OCI-LY7 (cell line): ENCODE measurements around the gene TPBGL. TPM values are rescaled to one million over a fixed set of nuclear protein-coding genes. Genes with fewer than 3 reads are reported as not detected.

Experiments
- BruUV-seq: library from RNA; stranded (reverse); fragments of 400-500 nt; replicated peaks from 2 replicates; lab custom pipeline; 2021; lab: Mats Ljungman, UMichigan
- CTCF ChIA-PET: fragments of 300-600 bp; sonication (Branson Sonifier 250); formaldehyde crosslinking; loops from one replicate; lab custom pipeline; 2022; ENCODE audit warnings: antibody characterized with exemption; ENCODE audit not compliant: unreplicated experiment; lab: Charles Lee
- POLR2A ChIA-PET: fragments of 300-600 bp; sonication (Branson Sonifier 250); formaldehyde crosslinking; loops from one replicate; lab custom pipeline; 2022; ENCODE audit warnings: antibody characterized with exemption; lab: Charles Lee
- DNase-seq: peaks from one replicate; pipeline ENCODE4 v3.0.0-alpha.2; 2015; ENCODE audit warnings: low spot score
- H2AFZ ChIP-seq: fragments of 200-600 bp; sonication (generic), shearing (Covaris generic); 2 replicates; pipeline ENCODE4 v1.6.1; 2014; ENCODE audit warnings: mild to moderate bottlenecking, antibody characterized with exemption, low read length, moderate library complexity
- H3K27ac ChIP-seq: fragments of 200-600 bp; sonication (generic); 2 replicates; pipeline ENCODE4 v1.5.1; 2014; ENCODE audit warnings: mixed run types, low read depth, mild to moderate bottlenecking, moderate library complexity, low read length, inconsistent platforms; ENCODE audit not compliant: poor library complexity, severe bottlenecking
- H3K36me3 ChIP-seq: fragments of 200-600 bp; sonication (generic); 2 replicates; pipeline ENCODE4 v1.6.1; 2014; ENCODE audit warnings: mild to moderate bottlenecking, antibody characterized with exemption, low read length, moderate library complexity, mixed read lengths; ENCODE audit not compliant: insufficient read depth
- H3K4me1 ChIP-seq: fragments of 200-600 bp; sonication (generic); 2 replicates; pipeline ENCODE4 v1.5.1; 2014; ENCODE audit warnings: mild to moderate bottlenecking, low read length; ENCODE audit not compliant: insufficient read depth, poor library complexity, severe bottlenecking
- H3K4me2 ChIP-seq: fragments of 200-600 bp; sonication (generic); 2 replicates; pipeline ENCODE4 v1.6.1; 2014; ENCODE audit warnings: mild to moderate bottlenecking, low read length
- H3K4me3 ChIP-seq: fragments of 200-600 bp; sonication (generic); 2 replicates; pipeline ENCODE4 v1.5.1; 2014; ENCODE audit warnings: mild to moderate bottlenecking, low read depth, low read length; ENCODE audit not compliant: poor library complexity, severe bottlenecking
- H3K79me2 ChIP-seq: fragments of 200-600 bp; sonication (generic); 2 replicates; pipeline ENCODE4 v1.6.1; 2016; ENCODE audit warnings: low read depth, mild to moderate bottlenecking, low read length, moderate library complexity, mixed read lengths; ENCODE audit not compliant: insufficient read depth
- H3K9me2 ChIP-seq: fragments of 200-600 bp; sonication (generic); 2 replicates; pipeline ENCODE4 v1.6.1; 2016; ENCODE audit warnings: mild to moderate bottlenecking, low read length, mixed read lengths; ENCODE audit not compliant: insufficient read depth
- H3K9me3 ChIP-seq: fragments of 200-600 bp; sonication (generic); 2 replicates; pipeline ENCODE4 v1.6.1; 2014; ENCODE audit warnings: mild to moderate bottlenecking, mixed run types, low read length, mixed read lengths
- H4K20me1 ChIP-seq: fragments of 200-600 bp; sonication (generic); 2 replicates; pipeline ENCODE4 v1.6.1; 2014; ENCODE audit warnings: mild to moderate bottlenecking, antibody characterized with exemption, low read length, moderate library complexity, mixed read lengths; ENCODE audit not compliant: insufficient read depth
- CTCF ChIP-seq: fragments of 200-600 bp; sonication (generic); conservative IDR thresholded peaks from 2 replicates; pipeline ENCODE4 v1.5.1; 2014; ENCODE audit warnings: mild to moderate bottlenecking, antibody characterized with exemption, low read length, moderate library complexity, mixed read lengths
- EZH2phosphoT487 ChIP-seq: fragments of 200-600 bp; sonication (generic); IDR thresholded peaks from 2 replicates; pipeline ENCODE4 v1.6.1; 2018; ENCODE audit warnings: low read depth, borderline replicate concordance, mild to moderate bottlenecking, mixed run types, antibody characterized with exemption, low read length, moderate library complexity, mixed read lengths
- intact Hi-C: fragments of 100-400 bp; cut with micrococcal nuclease; formaldehyde crosslinking; loops from one replicate; pipeline ENCODE4 v1.10.0; 2022; ENCODE audit not compliant: unreplicated experiment
- total RNA-seq, 2 experiments: library from RNA; depleted of rRNA in 1 of 2; stranded (reverse); fragments of >200 nt in 1 of 2; shearing (Covaris generic) in 1 of 2; gene quantifications; 2 replicates each; pipeline ENCODE4 v1.2.3, GENCODE V29; 2014 to 2022

Gene TPBGL
- total RNA-seq, 2 experiments from 2014 or later = not detected

GRCh38 chr11:75280227-75280701, 39.7 kb downstream of the TPBGL start:
- H3K4me2 ChIP-seq = no peak overlapping the region
- H2AFZ ChIP-seq = no peak overlapping the region
- H3K9me2 ChIP-seq = no peaks in the 10 kb centered on the region
- ChIA-PET POLR2A (interaction anchor here (1.0 kb wide), 1 partner anchor 100 kb away, joined by 3 read pairs; no protein-coding TSS in a partner anchor), CTCF (interaction anchor here (1.6 to 2.1 kb wide), 2 partner anchors 102 to 105 kb away, joined by 6 to 10 read pairs; no protein-coding TSS in a partner anchor)
- peak; percentile 71 for DNase-seq
- no peaks in the 10 kb centered on the region for H3K79me2 ChIP-seq
- no peaks in the 10 kb centered on the region for H3K36me3 ChIP-seq
- intact Hi-C loops = loop anchor here (1.0 to 5.0 kb wide), 2 partner anchors 104 to 257 kb away; no protein-coding TSS in a partner anchor
- H3K9me3 ChIP-seq = no peaks in the 10 kb centered on the region
- H3K27ac ChIP-seq = no peak overlapping the region
- no TSS peak for BruUV-seq
- no peaks in the 10 kb centered on the region for H4K20me1 ChIP-seq
- peaks cover 11% of the 10 kb centered on the region for H3K4me1 ChIP-seq
- no peak overlapping the region for H3K4me3 ChIP-seq
- TF ChIP-seq EZH2phosphoT487 = no peak
- TF ChIP-seq CTCF = peak; percentile 90

GRCh38 chr11:75280770-75281468, 40.3 kb downstream of the TPBGL start:
- Histone ChIP-seq H3K4me1 (peaks cover 5% of the 10 kb centered on the region), H3K9me3 (no peaks in the 10 kb centered on the region), H2AFZ (no peak overlapping the region), H4K20me1 (no peaks in the 10 kb centered on the region), H3K27ac (no peak overlapping the region), H3K4me3 (no peak overlapping the region), H3K79me2 (no peaks in the 10 kb centered on the region), H3K9me2 (no peaks in the 10 kb centered on the region), H3K36me3 (no peaks in the 10 kb centered on the region), H3K4me2 (no peak overlapping the region)
- BruUV-seq = no TSS peak
- POLR2A ChIA-PET = interaction anchor here (1.0 kb wide), 1 partner anchor 100 kb away, joined by 3 read pairs; no protein-coding TSS in a partner anchor
- DNase-seq = no peak
- CTCF ChIA-PET = interaction anchor here (1.6 to 2.1 kb wide), 2 partner anchors 102 to 105 kb away, joined by 6 to 10 read pairs; no protein-coding TSS in a partner anchor
- intact Hi-C loops = loop anchor here (1.0 to 5.0 kb wide), 2 partner anchors 103 to 256 kb away; no protein-coding TSS in a partner anchor
- TF ChIP-seq EZH2phosphoT487 = no peak
- no peak for TF ChIP-seq CTCF
